H9 (cell line): ENCODE measurements around the gene NOTCH1. TPM values are rescaled to one million over a fixed set of nuclear protein-coding genes. Genes with fewer than 3 reads are reported as not detected.

Experiments
- DNase-seq: peaks from one replicate; pipeline ENCODE4 v3.0.0-alpha.2; 2017
- H2AFZ ChIP-seq: one replicate; pipeline ENCODE4 v1.6.1; 2013; ENCODE audit warnings: mild to moderate bottlenecking, low read length, control low read depth, moderate library complexity
- H2AK5ac ChIP-seq: 2 replicates; pipeline ENCODE4 v1.6.1; 2013; ENCODE audit warnings: low read length, control low read depth, mixed read lengths; ENCODE audit not compliant: insufficient read length
- H2BK120ac ChIP-seq: one replicate; pipeline ENCODE4 v1.6.1; 2013; ENCODE audit warnings: low read depth, mild to moderate bottlenecking, low read length, control low read depth, inconsistent platforms; ENCODE audit not compliant: poor library complexity, severe bottlenecking
- H2BK12ac ChIP-seq: 2 replicates; pipeline ENCODE4 v1.6.1; 2013; ENCODE audit warnings: low read length, control low read depth, mixed read lengths, low read depth; ENCODE audit not compliant: insufficient read length
- H2BK15ac ChIP-seq: 2 replicates; pipeline ENCODE4 v1.6.1; 2013; ENCODE audit warnings: low read depth, low read length, control low read depth
- H2BK20ac ChIP-seq: one replicate; pipeline ENCODE4 v1.6.1; 2013; ENCODE audit warnings: low read depth, mild to moderate bottlenecking, low read length, control low read depth, inconsistent platforms; ENCODE audit not compliant: poor library complexity, severe bottlenecking
- H2BK5ac ChIP-seq: 2 replicates; pipeline ENCODE4 v1.6.1; 2013; ENCODE audit warnings: low read length, control low read depth, mixed read lengths; ENCODE audit not compliant: insufficient read length
- H3K14ac ChIP-seq: 2 replicates; pipeline ENCODE4 v1.6.1; 2013; ENCODE audit warnings: low read length, control low read depth; ENCODE audit not compliant: insufficient read depth
- H3K18ac ChIP-seq: 2 replicates; pipeline ENCODE4 v1.6.1; 2013; ENCODE audit warnings: low read depth, mild to moderate bottlenecking, mixed read lengths, low read length, control low read depth; ENCODE audit not compliant: insufficient read length
- H3K23ac ChIP-seq: 2 replicates; pipeline ENCODE4 v1.6.1; 2013; ENCODE audit warnings: low read length, control low read depth, mixed read lengths, low read depth; ENCODE audit not compliant: insufficient read length
- H3K23me2 ChIP-seq: 2 replicates; pipeline ENCODE4 v1.6.1; 2013; ENCODE audit warnings: low read depth, mild to moderate bottlenecking, mixed read lengths, low read length, control low read depth; ENCODE audit not compliant: insufficient read length, poor library complexity, severe bottlenecking
- H3K27ac ChIP-seq: 2 replicates; pipeline ENCODE4 v1.5.1; 2013; ENCODE audit warnings: low read length, control low read depth, mixed read lengths, low read depth; ENCODE audit not compliant: insufficient read length
- H3K27me3 ChIP-seq: 2 replicates; pipeline ENCODE4 v1.6.1; 2013; ENCODE audit warnings: low read length, control low read depth, inconsistent platforms; ENCODE audit not compliant: insufficient read depth
- H3K4ac ChIP-seq: 2 replicates; pipeline ENCODE4 v1.6.1; 2013; ENCODE audit warnings: low read depth, mild to moderate bottlenecking, control low read depth, inconsistent platforms, low read length, moderate library complexity
- H3K4me1 ChIP-seq: 2 replicates; pipeline ENCODE4 v1.6.1; 2013; ENCODE audit warnings: low read length, control low read depth, inconsistent platforms; ENCODE audit not compliant: insufficient read depth
- H3K4me2 ChIP-seq: 2 replicates; pipeline ENCODE4 v1.6.1; 2013; ENCODE audit warnings: low read length, control low read depth, mixed read lengths; ENCODE audit not compliant: insufficient read length, insufficient read depth
- H3K56ac ChIP-seq: 2 replicates; pipeline ENCODE4 v1.6.1; 2013; ENCODE audit warnings: low read depth, mild to moderate bottlenecking, mixed read lengths, low read length, control low read depth; ENCODE audit not compliant: insufficient read length
- H3K79me1 ChIP-seq: 2 replicates; pipeline ENCODE4 v1.6.1; 2013; ENCODE audit warnings: low read depth, mild to moderate bottlenecking, moderate library complexity, low read length, control low read depth, inconsistent platforms; ENCODE audit not compliant: insufficient read depth, poor library complexity, severe bottlenecking
- H3K79me2 ChIP-seq: 2 replicates; pipeline ENCODE4 v1.6.1; 2013; ENCODE audit warnings: low read length, control low read depth, inconsistent platforms; ENCODE audit not compliant: insufficient read depth
- H3K9ac ChIP-seq: 2 replicates; pipeline ENCODE4 v1.6.1; 2013; ENCODE audit warnings: low read length, control low read depth, mixed read lengths; ENCODE audit not compliant: insufficient read length; ENCODE audit errors: extremely low read depth
- H3K9me3 ChIP-seq: one replicate; pipeline ENCODE4 v1.6.1; 2013; ENCODE audit warnings: low read depth, low read length, inconsistent platforms; ENCODE audit not compliant: control insufficient read depth
- H3T11ph ChIP-seq: one replicate; pipeline ENCODE4 v1.6.1; 2013; ENCODE audit warnings: mild to moderate bottlenecking, low read length, control low read depth, inconsistent platforms
- H4K20me1 ChIP-seq: one replicate; pipeline ENCODE4 v1.6.1; 2013; ENCODE audit not compliant: control insufficient read depth, insufficient read length, insufficient read depth
- H4K5ac ChIP-seq: 2 replicates; pipeline ENCODE4 v1.6.1; 2013; ENCODE audit warnings: low read depth, mild to moderate bottlenecking, mixed read lengths, low read length, control low read depth; ENCODE audit not compliant: insufficient read length
- H4K8ac ChIP-seq: replicated peaks from 2 replicates; pipeline ENCODE4 v1.6.1; 2013; ENCODE audit warnings: low read length, control low read depth, mixed read lengths, low read depth; ENCODE audit not compliant: insufficient read length
- H4K91ac ChIP-seq: 2 replicates; pipeline ENCODE4 v1.6.1; 2013; ENCODE audit warnings: low read depth, mild to moderate bottlenecking, moderate library complexity, mixed read lengths, low read length, control low read depth; ENCODE audit not compliant: insufficient read length
- H3K27ac Mint-ChIP-seq, 3 experiments: 2 replicates in 2 of 3; 3 replicates in 1 of 3; pipeline ENCODE4 v1.8.0; 2020 to 2021; ENCODE audit warnings: mixed read lengths in 3 of 3, mild to moderate bottlenecking in 1 of 3, moderate library complexity in 1 of 3
- H3K27me3 Mint-ChIP-seq: 2 replicates; pipeline ENCODE4 v1.8.0; 2021; ENCODE audit warnings: low read depth, mild to moderate bottlenecking, moderate library complexity, mixed read lengths
- H3K36me3 Mint-ChIP-seq, 3 experiments: 2 replicates in 2 of 3; 3 replicates in 1 of 3; pipeline ENCODE4 v1.8.0; 2020 to 2021; ENCODE audit warnings: low read depth in 3 of 3, mixed read lengths in 3 of 3; ENCODE audit not compliant: insufficient read depth in 1 of 3
- H3K4me1 Mint-ChIP-seq, 2 experiments: 2 replicates each; pipeline ENCODE4 v1.8.0; 2020; ENCODE audit warnings: mixed read lengths in 2 of 2
- H3K4me3 Mint-ChIP-seq, 2 experiments: 2 replicates in 1 of 2; 3 replicates in 1 of 2; pipeline ENCODE4 v1.8.0; 2020 to 2021; ENCODE audit warnings: mild to moderate bottlenecking in 2 of 2, mixed read lengths in 2 of 2, moderate library complexity in 1 of 2
- H3K9me3 Mint-ChIP-seq, 2 experiments: 2 replicates in 1 of 2; 3 replicates in 1 of 2; pipeline ENCODE4 v1.8.0; 2020; ENCODE audit warnings: mild to moderate bottlenecking in 2 of 2, mixed read lengths in 2 of 2, moderate library complexity in 1 of 2
- WGBS: extraction: QIAGEN DNeasy Blood & Tissue Kit; methylation state at CpG from one replicate; pipeline ENCODE4 v1.1.7; 2013; ENCODE audit warnings: missing lambda C conversion rate, low lambda C conversion rate, mixed read lengths; ENCODE audit not compliant: insufficient read length; ENCODE audit errors: extremely low coverage; 5-methylcytosine and 5-hydroxymethylcytosine counted together
- total RNA-seq: library from RNA; stranded (reverse); gene quantifications from 2 replicates; pipeline ENCODE4 v1.2.1, GENCODE V29; 2021
- TF ChIP-seq, protein P1 (sequence below): fragments of 200-600 bp; sonication (generic); conservative IDR thresholded peaks from 3 replicates; pipeline ENCODE4 v1.8.0; 2021; ENCODE audit warnings: antibody characterized with exemption, mild to moderate bottlenecking

Gene NOTCH1
- total RNA-seq, 1 experiment from 2014 or later: 71.6 TPM

DNA sequence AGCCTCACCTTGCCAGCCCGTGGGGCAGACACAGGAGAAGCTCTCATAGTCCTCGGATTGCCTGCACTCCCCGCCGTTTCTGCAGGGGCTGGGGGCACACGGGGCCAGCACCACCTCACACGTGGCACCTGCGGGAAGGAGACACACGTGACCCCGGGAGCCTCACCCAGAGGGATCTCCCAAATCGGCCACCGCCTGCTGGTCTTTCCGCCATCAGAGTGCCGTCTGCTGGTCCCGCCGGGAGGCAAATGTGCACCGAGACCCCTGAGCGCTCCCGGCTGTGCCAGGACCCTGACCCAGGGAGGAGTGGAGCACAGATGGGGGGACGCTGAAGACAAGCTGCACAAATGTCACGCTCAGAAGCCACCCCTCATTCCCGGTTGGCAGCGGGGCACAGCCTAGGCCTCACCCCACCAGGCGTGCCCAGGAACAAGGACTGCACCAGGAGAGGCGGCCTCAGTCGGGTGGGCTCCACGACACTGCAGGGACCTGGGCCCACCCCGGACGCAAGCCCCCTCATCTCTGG lies 34.6 kb downstream of the NOTCH1 start:
- no peak for DNase-seq
- Histone ChIP-seq H2AK5ac (no peak overlapping the region), H3K79me2 (no peaks in the 10 kb centered on the region), H3K79me1 (no peaks in the 10 kb centered on the region), H2BK20ac (no peak overlapping the region), H4K5ac (no peak overlapping the region), H4K8ac (no peak overlapping the region), H3K18ac (no peak overlapping the region), H3K56ac (no peak overlapping the region), H3K4me1 (no peaks in the 10 kb centered on the region), H3K27ac (no peak overlapping the region), H3K9me3 (no peaks in the 10 kb centered on the region), H2BK15ac (no peak overlapping the region), H3K4me2 (no peak overlapping the region), H3K23ac (no peak overlapping the region), H3K27me3 (no peaks in the 10 kb centered on the region), H2BK5ac (no peak overlapping the region), H3K9ac (no peak overlapping the region), H2BK120ac (no peak overlapping the region), H3K4ac (no peak overlapping the region), H2BK12ac (no peak overlapping the region), H4K91ac (no peak overlapping the region), H3K14ac (no peak overlapping the region), H3T11ph (no peak overlapping the region), H4K20me1 (peaks cover 3% of the 10 kb centered on the region), H3K23me2 (no peaks in the 10 kb centered on the region), H2AFZ (no peak overlapping the region)
- Mint-ChIP-seq H3K27ac (no peak overlapping the region; a peak in 1 of 7 replicates), H3K27me3 (no peaks in the 10 kb centered on the region), H3K4me3 (no peak overlapping the region), H3K4me1 (no peaks in the 10 kb centered on the region), H3K9me3 (no peaks in the 10 kb centered on the region), H3K36me3 (peaks cover 4 to 58% (median 57%) of the 10 kb centered on the region in 3 experiments; a peak in 6 of 7 replicates)
- WGBS: no CpG with 5 or more reads among the region's 28 CpGs
- TF ChIP-seq, protein P1, sequence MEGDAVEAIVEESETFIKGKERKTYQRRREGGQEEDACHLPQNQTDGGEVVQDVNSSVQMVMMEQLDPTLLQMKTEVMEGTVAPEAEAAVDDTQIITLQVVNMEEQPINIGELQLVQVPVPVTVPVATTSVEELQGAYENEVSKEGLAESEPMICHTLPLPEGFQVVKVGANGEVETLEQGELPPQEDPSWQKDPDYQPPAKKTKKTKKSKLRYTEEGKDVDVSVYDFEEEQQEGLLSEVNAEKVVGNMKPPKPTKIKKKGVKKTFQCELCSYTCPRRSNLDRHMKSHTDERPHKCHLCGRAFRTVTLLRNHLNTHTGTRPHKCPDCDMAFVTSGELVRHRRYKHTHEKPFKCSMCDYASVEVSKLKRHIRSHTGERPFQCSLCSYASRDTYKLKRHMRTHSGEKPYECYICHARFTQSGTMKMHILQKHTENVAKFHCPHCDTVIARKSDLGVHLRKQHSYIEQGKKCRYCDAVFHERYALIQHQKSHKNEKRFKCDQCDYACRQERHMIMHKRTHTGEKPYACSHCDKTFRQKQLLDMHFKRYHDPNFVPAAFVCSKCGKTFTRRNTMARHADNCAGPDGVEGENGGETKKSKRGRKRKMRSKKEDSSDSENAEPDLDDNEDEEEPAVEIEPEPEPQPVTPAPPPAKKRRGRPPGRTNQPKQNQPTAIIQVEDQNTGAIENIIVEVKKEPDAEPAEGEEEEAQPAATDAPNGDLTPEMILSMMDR: no peak
